Middle frontal gyrus (tissue), 1 donor: ENCODE data around the gene PAPLN.

Experiments used
- DNase-seq: peaks from one replicate; pipeline ENCODE4 v3.0.0-alpha.2; 2015; ENCODE audit warnings: low spot score; ENCODE audit errors: extremely low spot score

PAPLN gene

GRCh38 chr14:73258845-73259611 is 21.7 kb downstream of the PAPLN start:
- DNase-seq: no peak

GRCh38 chr14:73259837-73260236 is 22.5 kb downstream of the PAPLN start:
- no peak for DNase-seq

GRCh38 chr14:73260574-73260973 is 23.3 kb downstream of the PAPLN start:
- no peak for DNase-seq

GRCh38 chr14:73261075-73261474 is 23.8 kb downstream of the PAPLN start:
- no peak for DNase-seq

- no peak for DNase-seq
These were observed 24.5 kb downstream of the PAPLN start for GRCh38 chr14:73261520-73262426.

GRCh38 chr14:73262427-73263183 is 25.3 kb downstream of the PAPLN start:
- no peak for DNase-seq

GRCh38 chr14:73263606-73264005 is 26.3 kb downstream of the PAPLN start:
- no peak for DNase-seq

GRCh38 chr14:73264080-73264884 is 27.0 kb downstream of the PAPLN start:
- DNase-seq: no peak

- no peak for DNase-seq
These were observed 27.8 kb downstream of the PAPLN start for GRCh38 chr14:73264885-73265720.

- no peak for DNase-seq
These were observed 28.4 kb downstream of the PAPLN start for GRCh38 chr14:73265721-73266046.

GRCh38 chr14:73266317-73266716 is 29.0 kb downstream of the PAPLN start:
- no peak for DNase-seq

GRCh38 chr14:73267474-73267873 is 30.2 kb downstream of the PAPLN start:
- DNase-seq: no peak

GRCh38 chr14:73269729-73270531 is 32.6 kb downstream of the PAPLN start:
- no peak for DNase-seq

GRCh38 chr14:73272393-73272792 is 35.1 kb downstream of the PAPLN start:
- DNase-seq: no peak

- no peak for DNase-seq
These were observed 36.5 kb downstream of the PAPLN start for GRCh38 chr14:73273799-73274198.

GRCh38 chr14:73276836-73277235 is 39.5 kb downstream of the PAPLN start:
- DNase-seq: no peak

GRCh38 chr14:73277376-73277775 is 40.1 kb downstream of the PAPLN start:
- DNase-seq: no peak

- no peak for DNase-seq
These were observed 43.6 kb downstream of the PAPLN start for GRCh38 chr14:73280903-73281302.
